Activated CD4-positive, alpha-beta T cell treated with anti-CD3 and anti-CD28 coated beads, Interleukin-2, amount 50 U/mL, for 24 hours (primary cell): ENCODE data around the gene RIPK1.

Experiments
- DNase-seq, 2 donors: peaks; one replicate each; pipeline ENCODE4 v3.0.0-alpha.2; 2020; ENCODE audit warnings: low read depth in 1 of 2, low spot score in 1 of 2

RIPK1 gene

GRCh38 chr6:3159805-3160781 is 91.8 kb downstream of the RIPK1 start:
- DNase-seq = peak in 1 of 2 donors; percentile 60

- no peak for DNase-seq
Measured at GRCh38 chr6:3162067-3162497, 93.8 kb downstream of the RIPK1 start.

GRCh38 chr6:3162565-3163247 is 94.4 kb downstream of the RIPK1 start:
- DNase-seq = peak; percentile 14 to 24

GRCh38 chr6:3163248-3163594 is 94.9 kb downstream of the RIPK1 start:
- DNase-seq = no peak

GRCh38 chr6:3164388-3164787 is 96.1 kb downstream of the RIPK1 start:
- no peak for DNase-seq
